NCI-H146 treated with DMSO at 0.1 percent for 48 hours (cell line): ENCODE results near the gene CNPY4.
A peak's percentile ranks its signal among the peaks of the same experiment; 100 is the strongest.
"Not testable (repeated sequence)": the region's sequence is repeated elsewhere in the genome, so short reads cannot be mapped to it uniquely, and the experiment has no call there.

Experiments used
- DNase-seq: peaks from one replicate; lab custom pipeline; 2025; ENCODE audit not compliant: unreplicated experiment; lab: John Stamatoyannopoulos, UW

The CNPY4 gene

GRCh38 chr7:100146350-100146749 lies 26.9 kb downstream of the CNPY4 start:
- not testable (repeated sequence) for DNase-seq

- no peak for DNase-seq
Measured at GRCh38 chr7:100147278-100147677, 27.8 kb downstream of the CNPY4 start.

- no peak for DNase-seq
Measured at GRCh38 chr7:100148225-100148558, 28.8 kb downstream of the CNPY4 start.

- DNase-seq: peak; percentile 99
Measured at GRCh38 chr7:100148559-100149328, 29.3 kb downstream of the CNPY4 start, which contains the start of gene LAMTOR4. Gene LAMTOR4, plus strand, starts transcription at chr7:100148918. Its CDS starts 55 bp downstream, at chr7:100148973.

GRCh38 chr7:100152404-100152803 lies 33.0 kb downstream of the CNPY4 start:
- no peak for DNase-seq

GRCh38 chr7:100152937-100153666 lies 33.7 kb downstream of the CNPY4 start:
- DNase-seq: no peak

- DNase-seq: no peak
Measured at GRCh38 chr7:100153708-100154535, 34.5 kb downstream of the CNPY4 start.

- DNase-seq: no peak
Measured at GRCh38 chr7:100154651-100155491, 35.4 kb downstream of the CNPY4 start.

GRCh38 chr7:100155553-100156317 lies 36.3 kb downstream of the CNPY4 start:
- no peak for DNase-seq

- no peak for DNase-seq
Measured at GRCh38 chr7:100156331-100157068, 37.1 kb downstream of the CNPY4 start.

GRCh38 chr7:100157069-100157333 lies 37.6 kb downstream of the CNPY4 start:
- no peak for DNase-seq

- no peak for DNase-seq
Measured at GRCh38 chr7:100157334-100158228, 38.1 kb downstream of the CNPY4 start.

- DNase-seq: peak; percentile 77
Measured at GRCh38 chr7:100158229-100159098, 39.0 kb downstream of the CNPY4 start, which contains the start of gene TRAPPC14. Gene TRAPPC14, minus strand, starts transcription at chr7:100158723. Its CDS starts 224 bp downstream, at chr7:100158499.

- no peak for DNase-seq
Measured at GRCh38 chr7:100159099-100159623, 39.7 kb downstream of the CNPY4 start.

- DNase-seq: no peak
Measured at GRCh38 chr7:100160067-100160466, 40.6 kb downstream of the CNPY4 start.

GRCh38 chr7:100163006-100163531 lies 43.6 kb downstream of the CNPY4 start:
- DNase-seq: peak; percentile 25

GRCh38 chr7:100163871-100164270 lies 44.4 kb downstream of the CNPY4 start:
- no peak for DNase-seq
